Activated CD8-positive, alpha-beta memory T cell treated with anti-CD3 and anti-CD28 coated beads, Interleukin-2, amount 50 U/mL, for 24 hours (primary cell): Measurements from ENCODE around the gene HSPB7.
"Not testable (repeated sequence)": the region's sequence is repeated elsewhere in the genome, so short reads cannot be mapped to it uniquely, and the experiment has no call there.

Experiments used
- DNase-seq: peaks from one replicate; pipeline ENCODE4 v3.0.0-alpha.2; 2020; ENCODE audit errors: extremely low read depth

HSPB7 gene

DNA sequence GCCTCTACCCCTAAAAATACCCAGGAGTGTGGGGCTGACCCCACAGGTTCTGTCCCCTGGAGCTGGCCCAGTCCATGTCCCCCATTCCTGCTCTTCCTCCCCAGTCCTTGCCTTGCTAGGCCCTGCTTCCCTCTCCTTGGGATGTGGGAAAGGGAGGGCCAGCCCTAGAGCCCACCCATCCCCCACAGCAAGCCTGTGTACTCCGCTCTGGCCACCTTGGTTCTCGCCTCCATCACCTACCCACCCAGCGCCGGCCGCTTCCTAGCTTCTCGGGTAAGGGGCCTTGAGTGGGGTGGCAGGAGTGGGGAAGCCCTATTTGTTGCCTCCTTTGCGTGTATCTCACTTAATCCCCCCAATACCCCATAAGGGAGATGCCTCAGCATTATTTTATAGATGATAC lies 32.5 kb upstream of the HSPB7 start:
- DNase-seq: no peak

DNA sequence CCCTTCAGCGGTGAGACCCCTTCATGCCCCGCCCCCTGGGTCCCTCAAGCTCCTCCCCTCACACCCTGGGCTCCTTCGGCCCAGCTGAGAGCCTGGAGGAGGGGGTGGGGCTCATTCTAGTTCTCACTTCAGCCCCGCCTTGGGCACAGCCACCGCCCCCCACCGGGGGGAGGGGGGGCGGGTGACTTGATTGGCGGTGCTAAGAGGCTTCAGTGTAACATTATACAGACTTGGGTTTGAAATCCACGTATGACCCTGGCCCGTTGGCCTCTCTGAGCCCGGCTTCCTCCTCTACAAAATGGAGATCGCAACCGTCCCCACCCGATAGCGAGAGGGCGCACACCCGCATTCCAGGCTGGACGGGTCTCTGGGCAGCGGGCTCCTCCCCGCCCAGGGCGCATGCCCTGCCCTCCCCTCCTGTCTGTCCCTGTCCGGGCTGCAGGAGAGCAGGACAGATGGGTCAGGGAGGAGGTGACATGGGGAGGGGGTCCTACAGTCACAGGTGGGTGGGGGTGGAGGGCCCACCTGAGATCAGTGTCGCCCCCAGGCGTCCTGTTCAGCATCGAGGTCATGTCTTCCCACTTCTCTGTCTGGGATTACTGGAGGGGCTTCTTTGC lies 30.8 kb upstream of the HSPB7 start:
- no peak for DNase-seq

DNA sequence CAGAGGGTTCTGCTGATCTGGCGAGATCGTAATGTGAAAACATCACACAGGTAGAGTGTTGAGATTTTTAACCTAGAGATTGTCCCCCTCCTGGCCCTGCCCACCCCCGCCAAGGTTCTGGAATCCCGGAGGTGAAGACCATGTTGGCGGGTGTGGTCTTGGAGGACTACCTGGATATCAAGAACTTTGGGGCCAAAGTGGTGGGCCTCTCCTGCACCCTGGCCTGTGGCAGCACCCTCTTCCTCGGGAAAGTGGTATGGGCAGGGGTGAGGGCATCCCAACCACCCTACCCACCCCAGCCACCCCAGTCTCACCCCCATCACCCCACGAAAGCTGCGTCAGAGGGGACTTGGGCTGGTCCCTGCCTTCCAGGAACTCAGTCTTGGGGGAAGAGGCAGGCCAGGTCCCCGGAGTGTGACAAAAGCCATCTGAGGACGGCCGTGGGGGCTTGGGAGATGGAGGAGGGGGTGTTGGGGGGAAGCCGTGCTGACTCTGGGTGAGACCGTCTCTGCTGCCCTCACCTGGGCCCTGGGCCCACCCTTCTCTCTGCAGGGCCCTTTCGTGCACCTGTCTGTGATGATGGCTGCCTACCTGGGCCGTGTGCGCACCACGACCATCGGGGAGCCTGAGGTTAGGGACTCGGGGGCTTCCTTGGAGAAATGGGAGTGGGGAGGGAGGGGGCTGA lies 30.1 kb upstream of the HSPB7 start:
- no peak for DNase-seq

DNA sequence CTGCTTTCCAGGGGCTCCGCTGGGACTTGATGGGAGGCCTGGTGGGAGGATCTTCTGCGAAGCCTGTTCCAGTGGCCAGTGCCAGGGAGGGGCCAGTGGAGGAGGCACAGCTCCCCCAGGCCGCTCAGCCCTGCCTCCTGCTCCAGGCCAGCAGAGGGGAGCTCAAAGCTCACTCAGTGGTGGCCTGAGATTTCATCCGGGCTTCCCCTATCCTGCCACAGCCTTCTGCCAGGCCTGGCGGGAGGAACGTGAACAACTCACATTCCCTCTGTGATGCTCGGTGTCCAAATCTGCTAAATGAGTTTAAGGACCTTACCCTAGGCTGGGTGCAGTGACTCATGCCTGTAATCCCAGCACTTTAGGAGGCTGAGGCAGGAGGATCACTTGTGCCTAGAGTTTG lies 29.0 kb upstream of the HSPB7 start:
- DNase-seq: no peak

DNA sequence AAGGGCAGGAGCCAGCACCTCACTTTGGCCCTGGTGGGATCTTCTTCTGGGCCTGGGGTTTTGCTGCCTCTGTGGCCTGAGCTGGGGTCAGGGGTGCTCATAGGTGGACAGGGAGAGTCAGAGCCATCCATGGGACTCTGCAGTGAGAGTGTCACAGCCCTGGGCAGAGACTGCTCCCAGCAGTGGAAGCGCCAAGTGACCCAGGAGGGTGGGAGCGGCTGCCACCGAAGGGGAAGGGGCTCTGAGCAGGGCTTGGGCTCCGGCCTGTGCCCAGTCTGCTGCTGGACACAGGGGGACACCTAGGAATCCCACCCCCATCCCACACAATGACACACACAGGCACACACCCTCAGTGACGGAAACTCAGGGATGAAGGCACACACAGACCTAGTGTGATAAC lies 26.1 kb upstream of the HSPB7 start:
- DNase-seq: no peak

DNA sequence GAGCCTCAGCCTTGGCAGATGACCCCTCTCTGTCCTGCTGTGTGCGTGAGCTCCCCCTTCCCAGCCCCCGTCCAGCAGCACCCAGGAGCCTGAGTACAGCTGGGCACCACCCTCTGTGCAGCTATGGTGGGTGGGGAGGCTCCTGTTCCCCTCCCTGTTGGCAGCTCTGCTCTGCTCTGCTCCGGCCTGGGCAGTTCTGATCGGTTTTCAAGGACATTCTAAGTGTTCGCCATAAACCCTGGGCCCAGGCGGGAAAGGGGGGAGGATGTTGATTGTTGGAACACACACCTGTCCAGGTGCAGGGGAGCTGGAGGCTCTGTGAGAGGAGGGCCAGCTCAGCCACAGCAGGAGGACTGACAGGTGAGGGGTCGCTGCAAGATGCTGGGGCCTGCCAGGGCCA lies 25.7 kb upstream of the HSPB7 start, which contains the start of gene CLCNKB:
Gene CLCNKB (plus strand): TSS at position 262 of the 400 bp plus-strand sequence. CDS start 711 bp downstream, outside the sequence.
- no peak for DNase-seq

DNA sequence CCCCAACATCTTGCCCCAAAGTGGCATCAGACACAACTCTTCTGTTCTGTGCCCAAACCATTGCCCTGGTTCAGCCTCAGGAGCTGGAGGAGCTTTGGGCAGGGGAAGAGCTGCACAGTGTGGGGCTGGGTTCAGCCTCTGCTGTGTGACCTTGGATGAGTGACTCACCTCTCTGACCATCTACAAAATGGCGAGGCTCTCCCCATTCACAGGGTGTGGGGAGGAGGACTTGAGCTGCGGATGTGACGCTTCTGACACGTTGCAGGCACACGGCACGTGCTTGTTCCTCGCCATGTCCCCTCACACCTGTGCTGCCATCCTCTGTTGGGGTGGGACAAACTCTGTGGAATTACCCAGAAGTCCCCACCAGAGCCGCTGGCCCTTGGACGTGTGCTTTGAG lies 24.8 kb upstream of the HSPB7 start:
- not testable (repeated sequence) for DNase-seq

DNA sequence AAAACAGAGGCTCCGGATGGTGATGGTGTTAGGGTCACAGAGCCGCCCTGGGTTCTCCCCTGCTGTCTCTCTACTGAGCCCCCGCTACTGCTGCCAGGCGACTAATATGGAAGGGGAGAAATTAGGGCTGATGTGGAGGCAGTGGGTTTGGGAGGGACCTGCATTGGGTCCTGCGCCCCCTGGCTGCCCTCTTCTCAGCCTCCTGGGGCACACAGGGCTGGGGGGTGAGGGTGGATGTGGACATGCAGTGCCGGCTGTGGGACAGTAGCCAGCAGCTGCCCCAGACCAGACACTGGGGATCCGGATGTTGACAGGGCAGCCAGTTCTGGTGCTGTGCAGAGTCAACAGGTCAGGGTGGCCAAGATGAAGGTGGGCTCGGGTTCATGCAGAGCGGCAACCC lies 24.3 kb upstream of the HSPB7 start:
- DNase-seq: no peak

DNA sequence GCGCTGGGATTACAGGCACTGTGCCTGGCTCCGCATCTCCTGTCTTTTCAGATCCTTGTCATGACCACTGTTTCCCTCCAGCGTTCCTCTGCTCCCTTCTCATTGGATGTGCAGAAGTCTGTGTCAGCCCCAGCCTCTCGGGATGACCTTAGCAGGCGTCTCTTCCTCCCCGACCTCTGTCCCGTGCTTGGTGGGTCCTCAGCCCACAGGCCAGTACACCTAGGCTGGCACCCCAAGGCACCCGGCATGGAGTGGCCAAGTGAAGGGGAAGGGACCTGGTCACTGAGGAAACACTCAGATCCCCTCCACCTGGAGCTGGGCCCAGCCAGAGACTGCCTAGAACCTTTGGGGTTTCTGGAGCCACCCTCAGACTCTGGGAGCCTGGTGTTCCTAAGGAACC lies 23.4 kb upstream of the HSPB7 start:
- DNase-seq: no peak

DNA sequence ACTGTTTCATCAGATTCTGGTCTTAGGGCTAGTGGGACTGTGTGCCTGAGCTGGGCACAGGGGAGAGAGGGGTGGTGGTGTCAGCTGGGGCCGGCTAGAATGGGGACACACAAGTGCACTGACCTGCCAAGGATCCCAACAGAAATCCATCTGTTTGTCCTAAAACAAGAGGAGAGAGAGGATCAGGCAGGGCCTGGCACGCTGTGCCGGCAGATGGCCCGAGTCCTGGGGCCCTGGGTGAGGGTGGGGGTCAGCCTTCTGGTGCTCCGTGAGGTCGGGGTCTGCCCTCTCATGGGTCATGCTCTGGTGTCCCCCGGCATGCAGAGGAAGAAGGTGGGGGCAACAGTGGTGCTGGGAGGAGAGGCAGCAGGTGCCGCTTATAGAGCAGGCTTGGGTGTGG lies 22.0 kb upstream of the HSPB7 start:
- DNase-seq: not testable (repeated sequence)

DNA sequence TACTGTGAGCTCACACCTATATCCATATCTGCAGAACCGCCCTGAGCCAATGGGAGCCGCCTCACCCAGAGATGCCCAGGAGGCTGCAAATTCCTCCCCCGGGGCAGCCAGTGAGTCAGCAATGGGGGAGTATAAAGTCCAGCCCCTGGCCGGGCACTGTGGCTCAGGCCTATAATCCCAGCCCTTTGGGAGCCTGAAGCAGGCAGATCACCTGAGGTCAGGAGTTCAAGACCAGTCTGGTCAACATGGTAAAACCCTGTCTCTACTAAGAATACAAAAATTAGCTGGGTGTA lies 20.7 kb upstream of the HSPB7 start:
- DNase-seq: no peak

DNA sequence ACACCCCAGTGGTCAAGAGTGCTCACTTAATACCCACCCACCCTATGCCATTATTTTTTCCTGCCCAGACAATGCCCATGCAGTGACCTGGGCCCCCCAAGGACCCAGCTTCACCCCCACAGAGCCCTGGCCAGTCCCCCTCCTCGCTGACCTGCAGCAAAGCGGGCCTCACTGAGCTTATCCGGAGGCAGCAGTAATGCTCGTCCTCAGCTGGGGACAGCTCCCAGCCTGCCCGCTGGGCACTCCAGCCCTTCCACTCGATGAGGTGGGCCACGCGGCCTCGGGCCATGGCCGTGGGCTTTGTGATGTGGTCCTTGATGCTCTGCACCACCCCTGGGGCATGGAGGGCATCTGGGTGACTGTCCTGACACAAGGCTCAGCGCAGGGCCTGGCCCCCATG lies 18.6 kb upstream of the HSPB7 start:
- DNase-seq: not testable (repeated sequence)

DNA sequence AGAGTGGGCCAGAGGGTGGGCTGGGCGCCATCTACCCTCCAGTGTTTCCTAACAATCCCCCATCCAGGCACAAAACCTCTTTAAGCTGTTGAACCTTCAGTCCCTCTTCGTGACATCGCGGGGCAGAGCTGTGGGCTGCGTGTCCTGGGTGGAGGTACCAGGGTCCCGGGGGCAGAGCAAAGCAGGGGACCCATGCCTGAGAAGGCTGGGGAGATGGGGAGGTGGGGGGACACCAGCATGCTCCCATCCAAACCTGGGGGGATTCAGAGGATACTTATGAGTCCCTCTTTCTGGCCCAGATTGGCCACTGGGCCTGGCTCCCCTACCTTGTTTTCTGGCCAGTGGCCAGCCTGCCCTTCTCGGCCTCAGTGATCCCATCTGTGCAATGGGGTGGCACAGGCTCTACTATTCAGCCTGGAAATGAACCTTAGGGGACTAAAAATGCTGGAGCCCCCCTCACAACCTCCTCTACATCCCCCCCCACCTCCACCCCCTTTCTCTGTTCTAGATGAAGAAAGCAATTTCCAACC lies 15.3 kb upstream of the HSPB7 start:
- not testable (repeated sequence) for DNase-seq

DNA sequence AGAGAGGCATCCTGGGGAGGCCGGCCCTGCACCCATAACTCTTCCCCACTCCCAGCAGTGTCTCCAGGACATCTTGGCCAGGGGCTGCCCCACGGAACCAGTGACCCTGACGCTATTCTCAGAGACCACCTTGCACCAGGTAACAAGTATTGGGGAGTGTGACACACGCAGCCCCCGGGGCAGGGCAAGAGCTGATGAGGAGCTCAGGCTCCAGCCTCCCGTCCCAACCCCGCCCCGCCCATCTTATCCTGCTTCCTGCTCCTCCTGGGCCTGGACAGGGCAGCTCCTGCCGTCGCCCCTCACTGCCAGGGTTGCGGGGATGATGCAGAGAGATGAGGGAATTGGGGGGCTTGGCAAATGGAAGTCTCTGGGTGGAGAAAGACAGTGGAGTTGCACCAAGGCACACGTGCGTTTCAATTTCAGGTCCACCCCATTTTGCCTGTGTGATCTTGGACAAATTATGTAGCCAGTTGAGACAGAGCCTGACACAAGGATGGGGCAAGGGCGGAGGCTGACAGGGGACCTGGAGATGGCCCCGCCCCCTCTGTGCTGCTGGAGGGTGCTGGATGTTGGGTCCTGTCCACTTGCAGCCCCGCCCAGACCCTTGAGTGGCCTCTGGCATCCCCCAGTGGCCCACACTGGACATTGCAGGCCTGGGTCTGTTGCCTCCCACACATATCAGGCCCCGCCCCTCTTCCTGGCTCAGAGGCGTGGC lies 14.7 kb upstream of the HSPB7 start:
- DNase-seq: no peak

DNA sequence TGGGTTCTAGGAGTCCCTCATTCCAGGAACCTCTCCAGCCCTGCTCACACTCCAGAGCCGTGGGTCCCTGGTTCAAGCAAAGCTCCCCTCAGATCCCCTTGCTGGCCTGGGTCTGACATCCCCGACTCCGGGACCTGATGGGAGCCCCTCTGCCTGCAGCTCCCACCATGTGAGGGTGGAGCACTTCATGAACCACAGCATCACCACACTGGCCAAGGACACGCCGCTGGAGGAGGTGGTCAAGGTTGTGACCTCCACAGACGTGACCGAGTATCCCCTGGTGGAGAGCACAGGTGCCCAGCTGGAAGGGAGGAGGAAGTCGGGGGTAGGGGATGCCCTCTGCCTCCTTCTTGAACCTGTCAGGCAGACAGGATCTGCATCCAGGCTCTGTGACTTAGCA lies 13.7 kb upstream of the HSPB7 start:
- no peak for DNase-seq

DNA sequence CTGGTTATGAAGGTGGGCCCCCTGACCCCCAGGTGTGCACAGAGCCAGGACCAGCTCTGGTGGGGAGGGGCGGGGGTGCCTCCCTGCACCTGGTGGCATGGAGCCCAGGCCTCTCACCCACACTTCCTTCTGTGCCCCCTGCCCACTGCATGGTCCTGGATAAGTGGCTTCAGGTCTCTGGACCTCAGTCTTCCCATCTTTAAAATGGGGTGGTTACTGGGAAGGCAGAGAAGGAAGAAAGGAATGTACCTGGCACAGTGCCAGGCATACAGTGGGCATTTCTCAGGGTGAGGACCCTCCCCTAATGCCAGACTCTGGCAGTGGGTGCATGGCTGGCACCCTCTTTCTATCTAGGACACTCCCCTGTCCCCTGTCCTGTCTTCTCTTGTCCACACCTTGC lies 11.4 kb upstream of the HSPB7 start:
- no peak for DNase-seq

DNA sequence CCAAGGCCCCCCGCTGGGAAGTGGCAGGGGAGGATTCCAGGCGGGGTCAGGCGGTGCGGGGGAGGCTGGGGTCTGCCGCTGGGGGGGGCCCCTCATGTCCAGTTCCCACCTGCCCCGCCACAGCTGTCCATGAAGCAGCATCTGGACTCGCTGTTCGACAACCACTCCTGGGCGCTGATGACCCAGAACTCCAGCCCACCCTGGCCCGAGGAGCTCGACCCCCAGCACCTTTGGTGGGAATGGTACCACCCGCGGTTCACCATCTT lies 11.1 kb upstream of the HSPB7 start:
- DNase-seq: not testable (repeated sequence)

DNA sequence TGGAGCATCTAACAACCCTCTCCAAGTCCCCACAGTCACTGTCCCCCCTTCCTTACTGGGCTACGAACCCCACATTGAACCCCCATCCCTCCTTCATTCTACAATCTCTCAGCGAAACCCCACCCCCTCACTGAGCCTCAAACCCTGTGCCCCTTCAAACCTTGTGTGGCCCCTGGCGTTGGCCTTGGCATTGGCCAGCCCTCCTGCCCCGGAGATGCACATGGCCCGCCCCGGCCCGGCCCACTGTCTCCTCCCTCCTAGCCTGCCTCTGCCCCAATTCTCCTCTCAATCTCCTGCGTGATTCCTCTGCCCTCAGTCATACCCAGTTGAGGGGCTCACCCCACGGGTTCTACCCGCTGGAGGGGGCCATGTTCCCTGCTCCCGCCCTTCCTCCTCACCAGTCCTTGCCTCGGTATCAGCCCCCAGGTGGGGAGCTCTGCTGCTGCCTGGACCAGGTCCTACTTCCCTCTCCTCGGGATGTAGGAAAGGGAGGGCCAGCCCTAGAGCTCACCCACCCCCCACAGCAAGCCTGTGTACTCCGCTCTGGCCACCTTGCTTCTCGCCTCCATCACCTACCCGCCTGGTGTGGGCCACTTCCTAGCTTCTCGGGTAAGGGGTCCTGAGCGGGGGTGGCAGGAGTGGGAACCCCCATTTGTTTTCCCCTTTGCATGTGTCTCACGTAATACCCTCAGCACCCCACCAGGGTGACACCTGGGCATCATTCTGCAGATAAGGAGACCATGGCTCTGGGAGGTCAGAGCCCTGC lies 10.6 kb upstream of the HSPB7 start:
- DNase-seq: no peak

DNA sequence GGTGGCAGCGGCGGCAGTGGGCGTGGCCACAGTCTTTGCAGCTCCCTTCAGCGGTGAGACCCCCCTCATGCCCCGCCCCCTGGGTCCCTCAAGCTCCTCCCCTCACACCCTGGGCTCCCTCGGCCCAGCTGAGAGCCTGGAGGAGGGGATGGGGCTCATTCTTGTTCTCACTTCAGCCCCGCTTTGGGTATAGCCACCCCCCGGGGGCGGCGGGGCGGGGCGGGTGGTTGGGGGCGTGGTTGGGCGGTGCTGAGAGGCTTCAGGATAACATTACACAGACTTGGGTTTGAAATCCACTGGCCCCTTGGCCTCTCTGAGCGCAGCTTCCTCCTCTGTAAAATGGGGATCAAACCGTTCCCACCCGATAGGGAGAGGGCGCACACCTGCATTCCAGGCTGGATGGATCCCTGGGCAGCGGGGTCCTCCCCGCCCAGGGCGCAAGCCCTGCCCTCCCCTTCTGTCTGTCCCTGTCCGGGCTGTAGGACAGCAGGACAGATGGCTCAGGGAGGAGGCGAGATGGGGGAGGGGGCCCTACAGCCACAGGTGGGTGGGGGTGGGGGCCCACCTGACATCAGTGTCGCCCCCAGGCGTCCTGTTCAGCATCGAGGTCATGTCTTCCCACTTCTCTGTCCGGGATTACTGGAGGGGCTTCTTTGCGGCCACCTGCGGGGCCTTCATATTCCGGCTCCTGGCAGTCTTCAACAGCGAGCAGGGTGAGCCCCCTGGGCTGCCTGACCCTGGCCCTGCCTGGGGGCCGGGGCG lies 9.1 kb upstream of the HSPB7 start:
- no peak for DNase-seq

DNA sequence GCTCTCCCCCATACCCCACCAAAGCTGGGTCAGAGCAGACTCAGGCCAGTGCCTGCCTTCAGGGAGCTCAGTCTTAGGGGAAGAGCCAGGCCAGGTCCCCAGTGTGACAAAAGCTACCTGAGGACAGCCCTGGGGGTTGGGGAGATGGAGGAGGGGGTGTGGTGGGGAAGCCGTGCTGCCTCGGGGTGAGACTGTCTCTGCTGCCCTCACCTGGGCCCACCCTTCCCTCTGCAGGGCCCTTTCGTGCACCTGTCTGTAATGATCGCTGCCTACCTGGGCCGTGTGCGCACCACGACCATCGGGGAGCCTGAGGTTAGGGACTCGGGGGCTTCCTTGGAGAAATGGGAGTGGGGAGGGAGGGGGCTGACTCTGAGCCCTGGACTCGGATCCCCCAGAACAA lies 8.5 kb upstream of the HSPB7 start:
- DNase-seq: not testable (repeated sequence)

DNA sequence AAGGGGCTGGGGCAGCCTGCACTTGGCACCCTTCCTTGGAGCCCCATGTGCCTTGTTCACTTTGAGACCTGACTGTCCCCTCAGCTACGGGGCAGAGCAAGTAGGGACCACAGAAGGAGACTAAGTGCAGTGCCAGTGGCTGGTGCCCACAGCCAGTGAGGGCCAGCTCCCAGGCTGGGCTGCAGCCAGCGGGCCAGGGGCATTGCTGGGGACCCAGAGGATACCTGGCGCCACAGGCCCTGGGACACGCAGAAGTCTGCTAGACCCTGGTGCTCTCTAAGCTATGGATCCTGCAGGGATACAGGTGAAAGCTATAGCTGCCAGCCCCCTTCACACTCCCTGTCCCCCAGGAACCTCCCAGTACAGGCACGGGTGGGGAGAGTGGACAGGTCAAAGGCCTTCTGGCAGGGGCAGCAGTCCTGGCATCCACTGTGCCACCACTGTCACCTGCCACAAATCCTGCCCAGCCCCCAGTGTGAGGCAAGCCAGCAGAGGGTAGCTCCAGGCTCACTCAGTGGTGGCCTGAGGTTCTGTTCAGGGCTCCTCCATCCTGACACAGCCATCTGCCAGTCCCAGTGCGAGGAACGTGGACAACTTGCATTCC lies 5.3 kb upstream of the HSPB7 start:
- DNase-seq: no peak
